Endodermal cell (in vitro differentiated cells): ENCODE data around the gene SPOP. TPM values are rescaled to one million over a fixed set of nuclear protein-coding genes. Genes with fewer than 3 reads are reported as not detected.
A peak's percentile ranks its signal among the peaks of the same experiment; 100 is the strongest.

Experiments
- DNase-seq: peaks from one replicate; pipeline ENCODE4 v3.0.0-alpha.2; 2017
- H3K27ac ChIP-seq: 2 replicates; pipeline ENCODE4 v1.5.1; 2013; ENCODE audit warnings: mild to moderate bottlenecking, low read depth, low read length, moderate library complexity
- H3K27me3 ChIP-seq: 2 replicates; pipeline ENCODE4 v1.6.1; 2013; ENCODE audit warnings: mild to moderate bottlenecking, low read length, moderate library complexity; ENCODE audit not compliant: insufficient read depth, control insufficient read depth, poor library complexity, severe bottlenecking
- H3K36me3 ChIP-seq: 2 replicates; pipeline ENCODE4 v1.7.0; 2013; ENCODE audit warnings: mild to moderate bottlenecking, low read length, moderate library complexity; ENCODE audit not compliant: control insufficient read depth, insufficient read depth
- H3K4me1 ChIP-seq: one replicate; pipeline ENCODE4 v1.7.0; 2013; ENCODE audit warnings: low read length; ENCODE audit not compliant: control insufficient read depth, insufficient read depth
- H3K4me3 ChIP-seq: 2 replicates; pipeline ENCODE4 v1.5.1; 2013; ENCODE audit warnings: mild to moderate bottlenecking, low read length, moderate library complexity
- H3K9ac ChIP-seq: 2 replicates; pipeline ENCODE4 v1.6.1; 2013; ENCODE audit warnings: mild to moderate bottlenecking, low read length, moderate library complexity; ENCODE audit not compliant: poor library complexity, severe bottlenecking; ENCODE audit errors: extremely low read depth
- H3K9me3 ChIP-seq: 2 replicates; pipeline ENCODE4 v1.6.1; 2013; ENCODE audit warnings: mild to moderate bottlenecking, low read length, moderate library complexity; ENCODE audit not compliant: control insufficient read depth
- H3K27ac Mint-ChIP-seq: 2 replicates; pipeline ENCODE4 v1.8.0; 2020; ENCODE audit warnings: mixed read lengths
- H3K27me3 Mint-ChIP-seq: 2 replicates; pipeline ENCODE4 v1.8.0; 2021; ENCODE audit warnings: mild to moderate bottlenecking, mixed read lengths; ENCODE audit not compliant: insufficient read depth
- H3K36me3 Mint-ChIP-seq: 2 replicates; pipeline ENCODE4 v1.8.0; 2020; ENCODE audit warnings: low read depth, mixed read lengths
- H3K4me1 Mint-ChIP-seq: 2 replicates; pipeline ENCODE4 v1.8.0; 2020; ENCODE audit warnings: mixed read lengths
- H3K4me3 Mint-ChIP-seq: 2 replicates; pipeline ENCODE4 v1.8.0; 2020; ENCODE audit warnings: mild to moderate bottlenecking, moderate library complexity, mixed read lengths
- H3K9me3 Mint-ChIP-seq: 2 replicates; pipeline ENCODE4 v1.8.0; 2020; ENCODE audit warnings: mild to moderate bottlenecking, mixed read lengths
- CTCF ChIP-seq: fragments of 200-600 bp; sonication (generic); conservative IDR thresholded peaks from 2 replicates; pipeline ENCODE4 v1.5.0; 2021; ENCODE audit warnings: antibody characterized with exemption, mild to moderate bottlenecking
- WGBS, 2 experiments: methylation state at CpG; one replicate each; pipeline versions ENCODE4 v1.1.5 to v1.1.7; 2013; ENCODE audit warnings: missing lambda C conversion rate in 2 of 2, mixed read lengths in 1 of 2; ENCODE audit not compliant: insufficient coverage in 1 of 2, insufficient read length in 1 of 2; 5-methylcytosine and 5-hydroxymethylcytosine counted together
- total RNA-seq, 2 donors: library from RNA; stranded (reverse); fragmentation: NEBNext Ultra II Directional in 1 of 2; extraction: Animal tissue kit (Norgen Biotek cat#: 25700) in 1 of 2; gene quantifications; 2 replicates in 1 of 2; 3 replicates in 1 of 2; pipeline ENCODE4 v1.2.1, GENCODE V29; 2021

The SPOP gene
- total RNA-seq, 2 donors from 2014 or later: 39.9 to 41.3 TPM

GRCh38 chr17:49633762-49634484 is 44.0 kb downstream of the SPOP start:
- no peak for TF ChIP-seq CTCF
- peaks cover 4% of the 10 kb centered on the region for H3K9me3 ChIP-seq
- 72 to 88% methylated on average over 2 to 4 of the region's 4 CpGs for WGBS, 2 experiments
- no peak overlapping the region for H3K9ac ChIP-seq
- peaks cover 29% of the 10 kb centered on the region for H3K4me1 Mint-ChIP-seq
- peaks cover 10% of the 10 kb centered on the region for H3K36me3 Mint-ChIP-seq
- H3K4me1 ChIP-seq: peaks cover 11% of the 10 kb centered on the region
- H3K4me3 Mint-ChIP-seq: no peak overlapping the region
- H3K27ac Mint-ChIP-seq: peak overlapping the region; percentile 50
- H3K27ac ChIP-seq: no peak overlapping the region
- no peaks in the 10 kb centered on the region for H3K27me3 Mint-ChIP-seq
- H3K36me3 ChIP-seq: peaks cover 9% of the 10 kb centered on the region
- no peaks in the 10 kb centered on the region for H3K27me3 ChIP-seq
- H3K4me3 ChIP-seq: peak overlapping the region; percentile 47
- H3K9me3 Mint-ChIP-seq: peaks cover 7% of the 10 kb centered on the region
- no peak for DNase-seq

DNA sequence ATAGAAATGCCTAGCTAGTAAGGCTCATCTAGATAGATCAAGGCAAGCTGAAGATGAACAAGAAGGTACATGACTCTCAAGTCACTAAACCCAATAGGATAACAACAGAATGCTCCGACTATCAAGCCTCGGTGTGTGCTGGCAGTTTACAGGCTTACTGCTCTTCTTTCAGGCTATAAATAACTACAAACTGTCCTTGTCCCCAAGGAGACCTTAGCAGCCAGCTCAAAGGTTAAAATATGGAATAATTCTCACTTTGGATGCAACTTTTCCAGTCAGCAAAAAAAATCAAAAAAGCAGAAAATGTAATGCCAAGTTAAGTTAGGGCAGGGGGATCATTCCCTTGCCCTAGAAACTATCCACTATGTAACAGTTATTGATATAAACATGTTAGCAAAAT is 44.6 kb downstream of the SPOP start:
- no peaks in the 10 kb centered on the region for H3K9me3 ChIP-seq
- DNase-seq: no peak
- Mint-ChIP-seq H3K27me3 (no peaks in the 10 kb centered on the region), H3K27ac (peak overlapping the region; percentile 26), H3K4me1 (peaks cover 29% of the 10 kb centered on the region), H3K36me3 (peaks cover 5% of the 10 kb centered on the region), H3K4me3 (no peak overlapping the region), H3K9me3 (peaks cover 2% of the 10 kb centered on the region)
- no peak for TF ChIP-seq CTCF
- peaks cover 5% of the 10 kb centered on the region for H3K36me3 ChIP-seq
- peaks cover 11% of the 10 kb centered on the region for H3K4me1 ChIP-seq
- no peaks in the 10 kb centered on the region for H3K27me3 ChIP-seq
- H3K27ac ChIP-seq: no peak overlapping the region
- WGBS, 2 experiments: 90 to 98% methylated on average over 2 of the region's 2 CpGs
- no peak overlapping the region for H3K9ac ChIP-seq
- no peak overlapping the region for H3K4me3 ChIP-seq

- DNase-seq: no peak
These were observed 45.7 kb downstream of the SPOP start for GRCh38 chr17:49632201-49632600.

More at GRCh38 chr17:49632201-49632600, 45.7 kb downstream of the SPOP start:
- peaks cover 29% of the 10 kb centered on the region for H3K4me1 Mint-ChIP-seq
- Histone ChIP-seq H3K9me3 (no peaks in the 10 kb centered on the region), H3K36me3 (peaks cover 5% of the 10 kb centered on the region), H3K9ac (no peak overlapping the region), H3K27ac (no peak overlapping the region), H3K4me3 (no peak overlapping the region), H3K27me3 (no peaks in the 10 kb centered on the region), H3K4me1 (peaks cover 11% of the 10 kb centered on the region)
- no peak for TF ChIP-seq CTCF
- H3K27me3 Mint-ChIP-seq: no peaks in the 10 kb centered on the region
- no peaks in the 10 kb centered on the region for H3K9me3 Mint-ChIP-seq
- H3K4me3 Mint-ChIP-seq: no peak overlapping the region
- WGBS, 2 experiments: 92 to 100% methylated on average over 3 to 4 of the region's 4 CpGs
- no peak overlapping the region for H3K27ac Mint-ChIP-seq
- peaks cover 2% of the 10 kb centered on the region for H3K36me3 Mint-ChIP-seq
